Measurements from ENCODE around the gene PEX10. TPM values are rescaled to one million over a fixed set of nuclear protein-coding genes. Genes with fewer than 3 reads are reported as not detected.
"Not testable (repeated sequence)": the region's sequence is repeated elsewhere in the genome, so short reads cannot be mapped to it uniquely, and the experiment has no call there.

The PEX10 gene
- total RNA-seq, 1 experiment from 2014 or later, result 21.9 TPM

DNA sequence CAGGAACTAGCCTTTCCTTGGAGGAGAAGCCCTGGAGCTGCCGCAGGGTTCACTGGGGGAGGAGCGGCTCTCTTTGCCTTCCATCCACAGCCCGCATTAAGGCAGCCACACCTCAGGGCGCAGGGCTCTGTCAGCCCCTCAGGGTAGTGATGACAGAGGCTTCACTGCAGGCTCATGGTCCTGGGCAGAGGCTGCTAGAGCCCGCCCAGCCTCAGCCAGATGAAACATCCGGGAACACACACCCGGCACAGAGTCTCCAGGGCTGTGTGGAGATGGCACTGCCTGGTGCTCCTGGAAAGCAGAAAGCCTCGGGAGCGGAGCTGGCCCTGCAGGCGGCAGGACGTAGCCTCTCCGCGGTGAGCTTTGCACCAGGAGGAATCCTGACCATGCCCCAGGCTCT lies 29.4 kb upstream of the PEX10 start:
- no peak overlapping the region for H3K4me3 Mint-ChIP-seq (ENCODE audit: unreplicated experiment)
- Histone ChIP-seq H3K27me3 (replicated peaks; ENCODE audit: control insufficient read depth, insufficient read depth, low read length) (peaks cover 3% of the 10 kb centered on the region), H3K4me3 (ENCODE audit: low read depth, low read length) (no peak overlapping the region), H3K4me1 (no peaks in the 10 kb centered on the region), H3K9me3 (no peaks in the 10 kb centered on the region), H3K36me3 (ENCODE audit: control insufficient read depth, insufficient read depth, low read length) (no peaks in the 10 kb centered on the region)
- BruUV-seq (replicated peaks), result no TSS peak
- H3K36me3 Mint-ChIP-seq (ENCODE audit: insufficient read depth, unreplicated experiment), result no peaks in the 10 kb centered on the region
- no peaks in the 10 kb centered on the region for H3K9me3 Mint-ChIP-seq (ENCODE audit: unreplicated experiment)
- CTCF ChIA-PET, result no interaction called here
- H3K4me1 Mint-ChIP-seq (ENCODE audit: low read depth, unreplicated experiment), result no peaks in the 10 kb centered on the region
- POLR2A ChIA-PET, result no interaction called here
- intact Hi-C loops (cut with micrococcal nuclease; ENCODE audit: unreplicated experiment), result no loop called here
- peaks cover 13% of the 10 kb centered on the region for H3K27me3 Mint-ChIP-seq (ENCODE audit: insufficient read depth, unreplicated experiment)
- no peak for DNase-seq
- no peak overlapping the region for H3K27ac Mint-ChIP-seq (ENCODE audit: unreplicated experiment)
- TF ChIP-seq CTCF (IDR thresholded peaks at IDR 0.05; ENCODE audit: insufficient read depth in 1 of 2, low read depth in 1 of 2, low read length in 1 of 2, severe bottlenecking in 1 of 2, unreplicated experiment in 1 of 2), result no peak

GRCh38 chr1:2440346-2440745 lies 28.0 kb upstream of the PEX10 start:
- H3K4me1 ChIP-seq; DNase-seq; POLR2A ChIA-PET; H3K27me3 ChIP-seq (replicated peaks; ENCODE audit: control insufficient read depth, insufficient read depth, low read length); intact Hi-C loops (cut with micrococcal nuclease; ENCODE audit: unreplicated experiment); H3K36me3 ChIP-seq (ENCODE audit: control insufficient read depth, insufficient read depth, low read length); H3K4me3 ChIP-seq (ENCODE audit: low read depth, low read length); CTCF ChIA-PET; H3K4me1 Mint-ChIP-seq (ENCODE audit: low read depth, unreplicated experiment); H3K4me3 Mint-ChIP-seq (ENCODE audit: unreplicated experiment); BruUV-seq (replicated peaks); H3K36me3 Mint-ChIP-seq (ENCODE audit: insufficient read depth, unreplicated experiment); H3K27ac Mint-ChIP-seq (ENCODE audit: unreplicated experiment); H3K9me3 Mint-ChIP-seq (ENCODE audit: unreplicated experiment); H3K9me3 ChIP-seq: not testable (repeated sequence)
- H3K27me3 Mint-ChIP-seq (ENCODE audit: insufficient read depth, unreplicated experiment), result peaks cover 15% of the 10 kb centered on the region

DNA sequence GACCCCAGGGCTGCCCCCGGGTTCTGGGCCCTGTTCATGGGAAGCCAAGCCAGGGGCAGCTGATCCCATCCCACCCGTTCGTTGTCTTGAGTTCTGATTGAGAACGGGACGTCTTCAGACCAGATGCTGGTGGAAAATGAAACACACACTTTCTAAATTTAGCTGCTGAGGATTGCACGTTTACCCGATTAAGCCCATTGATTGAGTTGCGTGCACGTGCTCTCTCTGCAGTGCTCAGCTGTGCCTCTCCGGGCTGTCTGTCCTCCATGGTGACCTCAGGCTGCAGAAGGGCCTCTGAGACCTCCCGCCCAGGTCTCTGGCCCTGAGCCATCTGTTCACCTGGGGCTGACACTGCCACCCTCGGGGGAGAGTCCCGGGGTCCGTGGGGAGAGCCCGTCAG lies 27.0 kb upstream of the PEX10 start:
- Mint-ChIP-seq H3K9me3 (ENCODE audit: unreplicated experiment) (no peaks in the 10 kb centered on the region), H3K27ac (ENCODE audit: unreplicated experiment) (no peak overlapping the region), H3K27me3 (ENCODE audit: insufficient read depth, unreplicated experiment) (peaks cover 12% of the 10 kb centered on the region), H3K4me3 (ENCODE audit: unreplicated experiment) (no peak overlapping the region), H3K36me3 (ENCODE audit: insufficient read depth, unreplicated experiment) (no peaks in the 10 kb centered on the region), H3K4me1 (ENCODE audit: low read depth, unreplicated experiment) (no peaks in the 10 kb centered on the region)
- TF ChIP-seq CTCF (IDR thresholded peaks at IDR 0.05; ENCODE audit: insufficient read depth in 1 of 2, low read depth in 1 of 2, low read length in 1 of 2, severe bottlenecking in 1 of 2, unreplicated experiment in 1 of 2), result no peak
- no peaks in the 10 kb centered on the region for H3K36me3 ChIP-seq (ENCODE audit: control insufficient read depth, insufficient read depth, low read length)
- H3K9me3 ChIP-seq, result no peaks in the 10 kb centered on the region
- H3K4me3 ChIP-seq (ENCODE audit: low read depth, low read length), result no peak overlapping the region
- peaks cover 3% of the 10 kb centered on the region; the same call in 1 of the 2 replicates for H3K27me3 ChIP-seq (replicated peaks; ENCODE audit: control insufficient read depth, insufficient read depth, low read length)
- ChIA-PET POLR2A (no interaction called here), CTCF (no interaction called here)
- H3K4me1 ChIP-seq, result no peaks in the 10 kb centered on the region
- BruUV-seq (replicated peaks), result no TSS peak
- intact Hi-C loops (cut with micrococcal nuclease; ENCODE audit: unreplicated experiment), result no loop called here
- no peak for DNase-seq

DNA sequence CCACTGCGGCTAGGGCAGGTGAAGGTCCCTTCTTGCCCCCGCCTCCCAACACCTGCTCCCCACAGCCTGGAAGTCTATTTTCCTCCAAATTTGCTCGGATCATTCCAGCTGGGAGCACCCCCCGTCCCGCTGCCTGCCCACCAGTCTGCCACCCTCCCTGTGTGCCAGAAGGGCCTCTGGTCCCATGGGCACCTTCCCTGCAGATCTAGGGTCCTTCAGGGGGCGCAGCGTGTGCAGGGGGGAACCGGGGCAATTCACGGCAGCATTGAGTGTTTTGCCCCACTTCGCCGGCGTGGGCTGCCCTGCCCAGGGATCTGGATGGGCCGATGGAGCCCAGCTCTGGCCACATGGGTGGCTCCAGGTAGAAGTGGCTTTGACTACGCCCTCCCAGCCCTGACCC lies 26.3 kb upstream of the PEX10 start:
- no TSS peak for BruUV-seq (replicated peaks)
- no peaks in the 10 kb centered on the region for H3K4me1 Mint-ChIP-seq (ENCODE audit: low read depth, unreplicated experiment)
- no peak for TF ChIP-seq CTCF (IDR thresholded peaks at IDR 0.05; ENCODE audit: insufficient read depth in 1 of 2, low read depth in 1 of 2, low read length in 1 of 2, severe bottlenecking in 1 of 2, unreplicated experiment in 1 of 2)
- H3K27me3 ChIP-seq (replicated peaks; ENCODE audit: control insufficient read depth, insufficient read depth, low read length), result peaks cover 3% of the 10 kb centered on the region; the same call in 1 of the 2 replicates
- H3K9me3 ChIP-seq, result no peaks in the 10 kb centered on the region
- POLR2A ChIA-PET, result no interaction called here
- CTCF ChIA-PET, result no interaction called here
- H3K4me3 Mint-ChIP-seq (ENCODE audit: unreplicated experiment), result no peak overlapping the region
- H3K9me3 Mint-ChIP-seq (ENCODE audit: unreplicated experiment), result no peaks in the 10 kb centered on the region
- no peak overlapping the region for H3K27ac Mint-ChIP-seq (ENCODE audit: unreplicated experiment)
- H3K36me3 ChIP-seq (ENCODE audit: control insufficient read depth, insufficient read depth, low read length), result no peaks in the 10 kb centered on the region
- H3K4me3 ChIP-seq (ENCODE audit: low read depth, low read length), result no peak overlapping the region
- H3K36me3 Mint-ChIP-seq (ENCODE audit: insufficient read depth, unreplicated experiment), result no peaks in the 10 kb centered on the region
- intact Hi-C loops (cut with micrococcal nuclease; ENCODE audit: unreplicated experiment), result no loop called here
- H3K27me3 Mint-ChIP-seq (ENCODE audit: insufficient read depth, unreplicated experiment), result peaks cover 12% of the 10 kb centered on the region
- no peak for DNase-seq
- no peaks in the 10 kb centered on the region for H3K4me1 ChIP-seq
